ENCODE measurements around the gene MRRF.

DNA sequence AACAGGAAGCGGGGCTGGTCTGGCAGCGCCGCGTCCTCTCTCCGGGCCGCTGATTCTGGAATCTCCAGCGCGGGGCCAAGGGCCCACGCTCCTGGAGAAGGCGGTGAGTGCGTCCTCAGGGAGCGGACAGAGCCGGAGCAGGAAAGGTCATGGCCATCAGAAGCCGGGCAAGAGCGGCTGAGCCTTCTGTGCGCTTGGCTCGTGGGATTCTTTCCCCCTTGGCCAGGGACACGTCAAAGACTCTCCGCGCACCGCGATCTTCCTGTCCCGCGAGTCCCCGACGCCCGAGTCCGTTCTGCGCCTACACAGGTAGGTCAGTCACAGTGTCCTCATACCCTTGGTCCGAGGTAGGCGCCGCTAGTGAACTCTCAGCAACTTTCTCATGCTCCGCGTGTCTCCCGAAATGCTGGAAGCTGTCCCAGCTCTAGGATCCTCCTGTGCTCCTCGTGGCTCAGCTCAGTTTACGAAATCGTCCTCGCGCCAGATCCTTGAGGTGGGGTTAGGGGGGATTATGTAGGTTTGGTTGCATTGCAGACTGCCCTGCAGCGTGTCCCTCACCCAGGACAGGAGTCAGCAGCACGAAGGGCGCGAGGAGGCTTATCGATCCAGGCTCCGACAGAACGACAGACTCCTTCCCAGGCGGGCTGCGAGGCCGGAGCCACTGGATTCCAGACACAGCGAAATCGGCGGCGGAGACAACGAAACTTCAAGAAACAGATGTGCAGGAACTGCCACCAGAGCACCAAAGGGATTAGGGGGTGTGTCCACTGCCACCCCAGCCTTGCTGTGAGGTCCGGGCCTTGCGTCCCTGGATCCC, 44.6 kb upstream of the MRRF start:
- no peak for TF ChIP-seq CTCF (conservative IDR thresholded peaks at IDR 0.05 in 1 of 2, IDR thresholded peaks at IDR 0.05 in 1 of 2; ENCODE audit: low read depth in 1 of 2, low read length in 2 of 2)
- TF ChIP-seq EZH2 (IDR thresholded peaks at IDR 0.05; ENCODE audit: low read length, missing control alignments) = peak; percentile 98

Data from fibroblast of lung (primary cell).